Hindlimb muscle (tissue), 1 donor: ENCODE results near the gene LIN28B. TPM values are rescaled to one million over a fixed set of nuclear protein-coding genes. Genes with fewer than 3 reads are reported as not detected.

Source experiments
- DNase-seq: peaks from one replicate; pipeline ENCODE4 v3.0.0-alpha.2; 2013
- polyA plus RNA-seq: library from polyadenylated mRNA; unstranded; fragments of 120-200 nt; gene quantifications from one replicate; pipeline ENCODE4 v1.2.1, GENCODE V29; 2013; ENCODE audit not compliant: insufficient read length

Gene LIN28B
- polyA plus RNA-seq, 1 donor, result 0.04 TPM

GRCh38 chr6:105111871-105112270 lies 155.0 kb downstream of the LIN28B start:
- no peak for DNase-seq

GRCh38 chr6:105112577-105112976 lies 155.7 kb downstream of the LIN28B start:
- no peak for DNase-seq

GRCh38 chr6:105113422-105113821 lies 156.5 kb downstream of the LIN28B start:
- no peak for DNase-seq

GRCh38 chr6:105116150-105116549 lies 159.2 kb downstream of the LIN28B start:
- no peak for DNase-seq

GRCh38 chr6:105120570-105120969 lies 163.7 kb downstream of the LIN28B start:
- DNase-seq, result no peak

GRCh38 chr6:105121981-105122380 lies 165.1 kb downstream of the LIN28B start:
- DNase-seq, result no peak

GRCh38 chr6:105122717-105123116 lies 165.8 kb downstream of the LIN28B start:
- DNase-seq, result no peak

Other genes with a start within 250 kb of the LIN28B start
- 9.4 TPM for gene HACE1, start 97.2 kb upstream of the LIN28B start, polyA plus RNA-seq
- gene POPDC3, start 222.9 kb downstream of the LIN28B start, polyA plus RNA-seq, result 74.6 TPM